Neuronal stem cell (in vitro differentiated cells): ENCODE results near the gene NGEF.
A peak's percentile ranks its signal among the peaks of the same experiment; 100 is the strongest.

ENCODE experiments used
- DNase-seq: peaks from one replicate; pipeline ENCODE4 v3.0.0-alpha.2; 2013; ENCODE audit warnings: low spot score
- H2AFZ ChIP-seq: one replicate; pipeline ENCODE4 v1.6.1; 2013; ENCODE audit warnings: mild to moderate bottlenecking, low read length, inconsistent platforms
- H2AK5ac ChIP-seq: 2 replicates; pipeline ENCODE4 v1.6.1; 2013; ENCODE audit warnings: low read depth, mild to moderate bottlenecking, inconsistent platforms, low read length, moderate library complexity, mixed read lengths
- H2BK120ac ChIP-seq: 2 replicates; pipeline ENCODE4 v1.6.1; 2013; ENCODE audit warnings: low read depth, mild to moderate bottlenecking, inconsistent platforms, low read length, moderate library complexity, mixed read lengths
- H2BK12ac ChIP-seq: one replicate; pipeline ENCODE4 v1.6.1; 2013; ENCODE audit warnings: low read length, inconsistent platforms
- H2BK15ac ChIP-seq: 2 replicates; pipeline ENCODE4 v1.6.1; 2013; ENCODE audit warnings: mild to moderate bottlenecking, low read length, inconsistent platforms, mixed read lengths
- H2BK5ac ChIP-seq: one replicate; pipeline ENCODE4 v1.6.1; 2013; ENCODE audit warnings: inconsistent platforms, mild to moderate bottlenecking, low read length, moderate library complexity
- H3K14ac ChIP-seq: one replicate; pipeline ENCODE4 v1.6.1; 2013; ENCODE audit warnings: low read length, inconsistent platforms
- H3K18ac ChIP-seq: 2 replicates; pipeline ENCODE4 v1.6.1; 2013; ENCODE audit warnings: low read length, inconsistent platforms
- H3K23ac ChIP-seq: 2 replicates; pipeline ENCODE4 v1.6.1; 2013; ENCODE audit warnings: low read depth, mild to moderate bottlenecking, mixed read lengths, low read length, inconsistent platforms; ENCODE audit not compliant: poor library complexity
- H3K27ac ChIP-seq: replicated peaks from 3 replicates; pipeline ENCODE4 v1.5.1; 2013; ENCODE audit warnings: low read length, inconsistent platforms
- H3K27me3 ChIP-seq, 3 experiments: 2 replicates each; pipeline ENCODE4 v1.6.1; 2013; ENCODE audit warnings: low read length in 3 of 3, mild to moderate bottlenecking in 2 of 3, inconsistent platforms in 1 of 3, low read depth in 1 of 3, mixed read lengths in 1 of 3, moderate library complexity in 1 of 3; ENCODE audit not compliant: control insufficient read depth in 3 of 3, insufficient read depth in 3 of 3
- H3K36me3 ChIP-seq, 2 donors: replicated peaks in 1 of 2; 2 replicates each; pipeline ENCODE4 v1.6.1; 2013; ENCODE audit warnings: low read length in 2 of 2; ENCODE audit not compliant: control insufficient read depth in 2 of 2, insufficient read depth in 2 of 2
- H3K4ac ChIP-seq: 2 replicates; pipeline ENCODE4 v1.6.1; 2013; ENCODE audit warnings: inconsistent platforms, mild to moderate bottlenecking, low read length, moderate library complexity
- H3K4me1 ChIP-seq, 2 donors: 1 replicate in 1 of 2; 2 replicates in 1 of 2; pipeline ENCODE4 v1.6.1; 2013; ENCODE audit warnings: low read length in 2 of 2, low read depth in 1 of 2; ENCODE audit not compliant: control insufficient read depth in 2 of 2, insufficient read depth in 1 of 2
- H3K4me2 ChIP-seq: one replicate; pipeline ENCODE4 v1.6.1; 2013; ENCODE audit warnings: mild to moderate bottlenecking, low read length, inconsistent platforms; ENCODE audit not compliant: insufficient read depth, poor library complexity, severe bottlenecking
- H3K4me3 ChIP-seq, 2 donors: 2 replicates each; pipeline ENCODE4 v1.5.1; 2013; ENCODE audit warnings: low read length in 2 of 2, mild to moderate bottlenecking in 2 of 2, inconsistent platforms in 1 of 2, moderate library complexity in 1 of 2
- H3K79me1 ChIP-seq: one replicate; pipeline ENCODE4 v1.6.1; 2013; ENCODE audit warnings: low read depth, mild to moderate bottlenecking, inconsistent platforms, low read length, moderate library complexity
- H3K9ac ChIP-seq: one replicate; pipeline ENCODE4 v1.6.1; 2013; ENCODE audit warnings: mild to moderate bottlenecking, low read depth, low read length, inconsistent platforms; ENCODE audit not compliant: poor library complexity
- H3K9me3 ChIP-seq, 2 donors: replicated peaks in 1 of 2; 2 replicates each; pipeline versions ENCODE3 to v1.6.1; 2013; ENCODE audit warnings: low read length in 2 of 2, mild to moderate bottlenecking in 2 of 2, inconsistent platforms in 1 of 2, low read depth in 1 of 2, mixed read lengths in 1 of 2, moderate library complexity in 1 of 2; ENCODE audit not compliant: control insufficient read depth in 2 of 2, insufficient read depth in 1 of 2
- H4K8ac ChIP-seq: one replicate; pipeline ENCODE4 v1.6.1; 2013; ENCODE audit warnings: low read depth, mild to moderate bottlenecking, inconsistent platforms, low read length, moderate library complexity
- H4K91ac ChIP-seq: one replicate; pipeline ENCODE4 v1.6.1; 2013; ENCODE audit warnings: low read length, low read depth, mild to moderate bottlenecking, inconsistent platforms; ENCODE audit not compliant: poor library complexity
- WGBS, 2 donors: extraction: QIAGEN DNeasy Blood & Tissue Kit; methylation state at CpG; one replicate each; pipeline ENCODE4 v1.1.7; 2013; ENCODE audit warnings: missing lambda C conversion rate in 2 of 2, mixed read lengths in 1 of 2; ENCODE audit not compliant: insufficient read length in 2 of 2, insufficient replicate concordance in 1 of 2; ENCODE audit errors: extremely low coverage in 2 of 2; 5-methylcytosine and 5-hydroxymethylcytosine counted together

NGEF gene

GRCh38 chr2:232999354-232999753, 13.7 kb downstream of the NGEF start:
- peak overlapping the region in 1 of 2 donors; percentile 29 for H3K4me3 ChIP-seq
- no peaks in the 10 kb centered on the region for H3K36me3 ChIP-seq
- H3K14ac ChIP-seq = no peak overlapping the region
- no peaks in the 10 kb centered on the region for H3K4me1 ChIP-seq
- H3K9ac ChIP-seq = no peak overlapping the region
- H3K4ac ChIP-seq = no peak overlapping the region
- no peak overlapping the region for H3K4me2 ChIP-seq
- DNase-seq = no peak
- H3K18ac ChIP-seq = no peak overlapping the region
- no peak overlapping the region for H2AK5ac ChIP-seq
- no peaks in the 10 kb centered on the region for H3K79me1 ChIP-seq
- H2AFZ ChIP-seq = no peak overlapping the region
- H3K9me3 ChIP-seq = no peaks in the 10 kb centered on the region
- no peak overlapping the region for H3K23ac ChIP-seq
- no peak overlapping the region for H4K91ac ChIP-seq
- H2BK12ac ChIP-seq = no peak overlapping the region
- H2BK5ac ChIP-seq = no peak overlapping the region
- WGBS, 2 donors = no CpG with 5 or more reads among the region's 7 CpGs
- no peak overlapping the region for H2BK15ac ChIP-seq
- peak overlapping the region; percentile 78 for H4K8ac ChIP-seq
- H3K27me3 ChIP-seq = peaks cover 0 to 5% (median 0%) of the 10 kb centered on the region in 3 experiments
- H2BK120ac ChIP-seq = no peak overlapping the region
- H3K27ac ChIP-seq = no peak overlapping the region

- Histone ChIP-seq H2BK12ac (no peak overlapping the region), H3K9ac (no peak overlapping the region), H3K4me1 (no peaks in the 10 kb centered on the region), H3K14ac (no peak overlapping the region), H2BK5ac (no peak overlapping the region), H2BK15ac (peak overlapping the region; percentile 63), H3K4me2 (no peak overlapping the region), H3K4ac (no peak overlapping the region), H2AFZ (no peak overlapping the region), H3K4me3 (no peak overlapping the region), H3K23ac (no peak overlapping the region), H3K36me3 (no peaks in the 10 kb centered on the region), H3K27ac (no peak overlapping the region), H3K27me3 (no peaks in the 10 kb centered on the region), H4K91ac (no peak overlapping the region), H2BK120ac (no peak overlapping the region), H4K8ac (no peak overlapping the region), H2AK5ac (peak overlapping the region; percentile 86), H3K18ac (no peak overlapping the region), H3K79me1 (no peaks in the 10 kb centered on the region), H3K9me3 (no peaks in the 10 kb centered on the region)
- DNase-seq = no peak
- no CpG with 5 or more reads among the region's 5 CpGs for WGBS, 2 donors
Measured at GRCh38 chr2:232998666-232998985, 14.4 kb downstream of the NGEF start.

- Histone ChIP-seq H3K9me3 (no peaks in the 10 kb centered on the region), H3K4me3 (no peak overlapping the region), H2BK15ac (peak overlapping the region; percentile 63), H3K4me1 (no peaks in the 10 kb centered on the region), H2BK120ac (no peak overlapping the region), H4K8ac (no peak overlapping the region), H3K79me1 (no peaks in the 10 kb centered on the region), H3K23ac (no peak overlapping the region), H3K4ac (no peak overlapping the region), H2BK5ac (no peak overlapping the region), H3K14ac (no peak overlapping the region), H3K9ac (no peak overlapping the region), H3K4me2 (no peak overlapping the region), H2AFZ (no peak overlapping the region), H3K18ac (peak overlapping the region; percentile 69), H3K36me3 (no peaks in the 10 kb centered on the region), H2BK12ac (no peak overlapping the region), H4K91ac (no peak overlapping the region), H3K27me3 (no peaks in the 10 kb centered on the region), H3K27ac (no peak overlapping the region), H2AK5ac (peak overlapping the region; percentile 86)
- no CpG with 5 or more reads among the region's 18 CpGs for WGBS, 2 donors
- no peak for DNase-seq
Measured at GRCh38 chr2:232997749-232998665, 15.0 kb downstream of the NGEF start.

GRCh38 chr2:232994446-232994845, 18.6 kb downstream of the NGEF start:
- no CpG with 5 or more reads among the region's 5 CpGs for WGBS, 2 donors
- H3K79me1 ChIP-seq = no peaks in the 10 kb centered on the region

More at GRCh38 chr2:232994446-232994845, 18.6 kb downstream of the NGEF start:
- H3K4ac ChIP-seq = no peak overlapping the region
- no peak overlapping the region for H2BK120ac ChIP-seq
- no peak overlapping the region for H2BK15ac ChIP-seq
- H3K4me1 ChIP-seq = no peaks in the 10 kb centered on the region
- no peak overlapping the region for H2AK5ac ChIP-seq
- no peak overlapping the region for H2BK12ac ChIP-seq
- H2AFZ ChIP-seq = no peak overlapping the region
- H3K27ac ChIP-seq = no peak overlapping the region
- H3K4me3 ChIP-seq = no peak overlapping the region
- no peak for DNase-seq
- H3K36me3 ChIP-seq = no peaks in the 10 kb centered on the region
- no peak overlapping the region for H3K23ac ChIP-seq
- H4K8ac ChIP-seq = no peak overlapping the region
- no peak overlapping the region for H3K4me2 ChIP-seq
- H3K14ac ChIP-seq = no peak overlapping the region
- H3K18ac ChIP-seq = no peak overlapping the region
- H2BK5ac ChIP-seq = no peak overlapping the region
- no peak overlapping the region for H4K91ac ChIP-seq
- no peaks in the 10 kb centered on the region for H3K9me3 ChIP-seq
- no peaks in the 10 kb centered on the region for H3K27me3 ChIP-seq
- H3K9ac ChIP-seq = no peak overlapping the region
